BE2C (cell line): Measurements from ENCODE around the gene PARD6A.

Source experiments
- DNase-seq: peaks from one replicate; pipeline ENCODE4 v3.0.0-alpha.2; 2020
- H3K27me3 ChIP-seq: fragments of 250-450 bp; sonication (Bioruptor Pico); 2 replicates; pipeline ENCODE4 v1.5.1; 2020; ENCODE audit warnings: mild to moderate bottlenecking
- H3K36me3 ChIP-seq: fragments of 250-450 bp; sonication (Bioruptor Pico); 2 replicates; pipeline ENCODE4 v1.5.1; 2020; ENCODE audit warnings: mild to moderate bottlenecking
- H3K4me1 ChIP-seq: fragments of 250-450 bp; sonication (Bioruptor Pico); 2 replicates; pipeline ENCODE4 v1.5.1; 2020
- H3K4me3 ChIP-seq: 2 replicates; pipeline ENCODE4 v1.5.1; 2011; ENCODE audit warnings: low read depth, low read length
- H3K9me3 ChIP-seq: fragments of 250-450 bp; sonication (Bioruptor Pico); 2 replicates; pipeline ENCODE4 v1.5.1; 2020
- CTCF ChIP-seq: IDR thresholded peaks from 2 replicates; pipeline ENCODE4 v1.5.1; 2012; ENCODE audit warnings: mild to moderate bottlenecking, low read depth, low read length

PARD6A gene

GRCh38 chr16:67667453-67667816 lies 6.7 kb downstream of the PARD6A start:
- peak overlapping the region; percentile 69 for H3K4me3 ChIP-seq
- H3K36me3 ChIP-seq = no peaks in the 10 kb centered on the region
- no peaks in the 10 kb centered on the region for H3K27me3 ChIP-seq
- peaks cover 5% of the 10 kb centered on the region for H3K4me1 ChIP-seq
- no peak for TF ChIP-seq CTCF
- no peaks in the 10 kb centered on the region for H3K9me3 ChIP-seq
- DNase-seq = no peak

GRCh38 chr16:67667817-67668494 lies 7.2 kb downstream of the PARD6A start:
- peak; percentile 93 for TF ChIP-seq CTCF
- H3K36me3 ChIP-seq = no peaks in the 10 kb centered on the region
- H3K4me3 ChIP-seq = peak overlapping the region; percentile 69
- peak; percentile 94 for DNase-seq
- H3K27me3 ChIP-seq = no peaks in the 10 kb centered on the region
- H3K4me1 ChIP-seq = peaks cover 7% of the 10 kb centered on the region
- no peaks in the 10 kb centered on the region for H3K9me3 ChIP-seq

- no peaks in the 10 kb centered on the region for H3K36me3 ChIP-seq
- no peak overlapping the region for H3K4me3 ChIP-seq
- no peaks in the 10 kb centered on the region for H3K27me3 ChIP-seq
- peaks cover 14% of the 10 kb centered on the region for H3K4me1 ChIP-seq
- TF ChIP-seq CTCF = peak; percentile 29
- peak; percentile 14 for DNase-seq
- H3K9me3 ChIP-seq = no peaks in the 10 kb centered on the region
These were observed 7.9 kb downstream of the PARD6A start for GRCh38 chr16:67668495-67669157.

- Histone ChIP-seq H3K36me3 (no peaks in the 10 kb centered on the region), H3K4me1 (peaks cover 17% of the 10 kb centered on the region), H3K27me3 (no peaks in the 10 kb centered on the region), H3K4me3 (no peak overlapping the region), H3K9me3 (no peaks in the 10 kb centered on the region)
- no peak for TF ChIP-seq CTCF
- no peak for DNase-seq
These were observed 8.8 kb downstream of the PARD6A start for GRCh38 chr16:67669499-67670101.

- Histone ChIP-seq H3K4me1 (peaks cover 17% of the 10 kb centered on the region), H3K4me3 (no peak overlapping the region), H3K36me3 (no peaks in the 10 kb centered on the region), H3K9me3 (no peaks in the 10 kb centered on the region), H3K27me3 (no peaks in the 10 kb centered on the region)
- no peak for DNase-seq
- TF ChIP-seq CTCF = no peak
These were observed 11.5 kb downstream of the PARD6A start for GRCh38 chr16:67672306-67672705.
